ENCODE measurements around the gene RASA3. TPM values are rescaled to one million over a fixed set of nuclear protein-coding genes. Genes with fewer than 3 reads are reported as not detected.

The RASA3 gene
- total RNA-seq, 2 donors from 2014 or later = 10.2 to 13.2 TPM

DNA sequence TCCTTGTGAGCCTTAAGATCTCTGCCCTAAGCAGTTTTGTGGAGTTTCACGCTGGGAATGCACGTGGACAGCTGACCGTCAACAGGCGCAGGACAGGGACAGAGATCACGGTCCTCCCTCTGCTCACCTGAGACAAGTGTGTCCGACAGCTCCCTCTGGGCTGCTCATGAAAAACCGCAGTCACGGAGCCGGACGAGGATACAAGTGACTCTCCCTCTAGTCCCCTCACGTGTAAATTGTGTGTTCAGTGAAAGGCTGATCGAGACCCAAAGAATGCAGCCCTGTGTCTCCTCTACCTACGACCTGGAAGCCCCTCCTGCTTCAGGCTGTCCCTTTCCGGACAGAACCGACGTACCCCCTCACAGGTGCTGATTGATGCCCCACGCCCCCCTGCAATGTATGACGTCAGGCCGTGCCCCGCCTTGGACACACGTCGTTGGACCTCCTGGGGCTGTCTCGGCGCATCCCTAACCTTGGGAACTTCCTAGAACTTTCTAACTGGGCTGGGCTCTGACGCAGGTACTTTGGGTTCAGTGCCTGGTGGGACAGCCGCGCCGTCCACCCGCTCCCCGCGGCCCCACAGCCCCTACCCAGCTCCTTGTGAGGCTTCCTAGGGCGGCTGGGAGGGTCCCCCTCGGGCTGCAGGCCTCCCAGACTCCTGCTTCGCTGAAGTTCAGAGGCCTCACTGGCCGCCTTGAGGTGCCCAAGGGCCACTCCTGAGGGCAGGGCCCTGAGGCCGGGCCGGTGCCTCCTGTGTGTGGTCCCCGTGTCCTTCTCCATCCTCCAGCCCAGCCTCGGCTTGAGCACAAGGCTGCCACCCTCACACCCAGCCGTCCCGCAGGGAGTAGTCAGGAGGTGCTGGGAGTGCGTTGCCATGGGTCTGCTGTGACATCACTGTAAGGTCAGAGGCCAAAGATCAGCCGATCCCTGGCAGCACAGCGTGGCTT is 158.9 kb downstream of the RASA3 start, which contains the start of gene C13orf46:
Gene C13orf46 (minus strand): TSS at position 859 of the 947 bp plus-strand sequence. CDS start 79 bp downstream, at position 780.
- H3K36me3 ChIP-seq = peaks cover 22% of the 10 kb centered on the region

DNA sequence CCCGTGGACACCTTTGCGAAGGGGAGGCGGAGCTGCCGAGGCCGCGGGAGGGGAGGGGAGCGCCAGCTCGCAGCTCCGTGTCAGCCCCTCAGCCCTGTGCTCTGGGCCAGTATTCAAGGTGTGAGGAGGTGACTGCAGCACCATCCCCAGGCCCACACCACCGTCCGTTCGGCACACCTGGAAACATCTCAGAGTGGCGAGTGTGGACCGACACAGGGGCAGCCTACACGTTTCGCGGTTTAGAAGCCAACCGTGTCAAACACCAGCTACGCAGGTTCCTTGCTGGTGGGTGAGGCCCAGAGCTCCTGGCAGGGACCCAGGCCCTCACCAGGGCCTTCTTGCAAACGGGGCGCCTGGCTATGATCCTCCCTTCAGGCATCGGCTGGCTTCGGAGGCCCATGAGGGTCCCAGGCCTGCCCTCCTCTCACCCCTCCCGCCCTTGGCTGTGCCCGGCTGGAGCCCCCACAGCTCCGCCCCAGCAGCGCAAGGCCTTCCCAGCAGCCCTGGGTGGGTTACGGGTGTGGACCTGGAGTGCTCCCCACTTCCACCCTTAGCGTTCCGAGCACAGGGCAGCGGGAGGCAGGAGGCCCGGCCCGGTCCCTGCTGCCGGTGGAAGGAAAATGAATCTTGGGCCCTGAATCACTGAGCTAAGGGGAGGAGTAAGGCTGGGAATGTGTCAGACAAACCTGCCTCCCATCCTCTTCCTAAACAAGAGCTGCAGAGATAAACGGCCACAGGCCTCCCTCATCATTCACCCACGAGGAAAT is 159.8 kb downstream of the RASA3 start:
- Histone ChIP-seq H3K27ac (no peak overlapping the region), H3K4me1 (peaks cover 0 to 18% of the 10 kb centered on the region in 2 donors), H3K27me3 (no peaks in the 10 kb centered on the region), H3K9me3 (no peaks in the 10 kb centered on the region), H3K4me3 (no peak overlapping the region), H3K36me3 (peaks cover 20% of the 10 kb centered on the region)
- TF ChIP-seq, protein P1, sequence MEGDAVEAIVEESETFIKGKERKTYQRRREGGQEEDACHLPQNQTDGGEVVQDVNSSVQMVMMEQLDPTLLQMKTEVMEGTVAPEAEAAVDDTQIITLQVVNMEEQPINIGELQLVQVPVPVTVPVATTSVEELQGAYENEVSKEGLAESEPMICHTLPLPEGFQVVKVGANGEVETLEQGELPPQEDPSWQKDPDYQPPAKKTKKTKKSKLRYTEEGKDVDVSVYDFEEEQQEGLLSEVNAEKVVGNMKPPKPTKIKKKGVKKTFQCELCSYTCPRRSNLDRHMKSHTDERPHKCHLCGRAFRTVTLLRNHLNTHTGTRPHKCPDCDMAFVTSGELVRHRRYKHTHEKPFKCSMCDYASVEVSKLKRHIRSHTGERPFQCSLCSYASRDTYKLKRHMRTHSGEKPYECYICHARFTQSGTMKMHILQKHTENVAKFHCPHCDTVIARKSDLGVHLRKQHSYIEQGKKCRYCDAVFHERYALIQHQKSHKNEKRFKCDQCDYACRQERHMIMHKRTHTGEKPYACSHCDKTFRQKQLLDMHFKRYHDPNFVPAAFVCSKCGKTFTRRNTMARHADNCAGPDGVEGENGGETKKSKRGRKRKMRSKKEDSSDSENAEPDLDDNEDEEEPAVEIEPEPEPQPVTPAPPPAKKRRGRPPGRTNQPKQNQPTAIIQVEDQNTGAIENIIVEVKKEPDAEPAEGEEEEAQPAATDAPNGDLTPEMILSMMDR (IDR thresholded peaks at IDR 0.05) = no peak
- DNase-seq (ENCODE audit: low spot score) = no peak

More for the DNA sequence above, 158.9 kb downstream of the RASA3 start, which contains the start of gene C13orf46:
- Histone ChIP-seq H3K4me1 (peaks cover 0 to 18% of the 10 kb centered on the region in 2 donors), H3K9me3 (no peaks in the 10 kb centered on the region), H3K4me3 (no peak within 1 kb of the TSS), H3K27ac (no peak within 1 kb of the TSS), H3K27me3 (no peaks in the 10 kb centered on the region)
- DNase-seq (ENCODE audit: low spot score) = no peak
- TF ChIP-seq, protein P1 (IDR thresholded peaks at IDR 0.05) = no peak

DNA sequence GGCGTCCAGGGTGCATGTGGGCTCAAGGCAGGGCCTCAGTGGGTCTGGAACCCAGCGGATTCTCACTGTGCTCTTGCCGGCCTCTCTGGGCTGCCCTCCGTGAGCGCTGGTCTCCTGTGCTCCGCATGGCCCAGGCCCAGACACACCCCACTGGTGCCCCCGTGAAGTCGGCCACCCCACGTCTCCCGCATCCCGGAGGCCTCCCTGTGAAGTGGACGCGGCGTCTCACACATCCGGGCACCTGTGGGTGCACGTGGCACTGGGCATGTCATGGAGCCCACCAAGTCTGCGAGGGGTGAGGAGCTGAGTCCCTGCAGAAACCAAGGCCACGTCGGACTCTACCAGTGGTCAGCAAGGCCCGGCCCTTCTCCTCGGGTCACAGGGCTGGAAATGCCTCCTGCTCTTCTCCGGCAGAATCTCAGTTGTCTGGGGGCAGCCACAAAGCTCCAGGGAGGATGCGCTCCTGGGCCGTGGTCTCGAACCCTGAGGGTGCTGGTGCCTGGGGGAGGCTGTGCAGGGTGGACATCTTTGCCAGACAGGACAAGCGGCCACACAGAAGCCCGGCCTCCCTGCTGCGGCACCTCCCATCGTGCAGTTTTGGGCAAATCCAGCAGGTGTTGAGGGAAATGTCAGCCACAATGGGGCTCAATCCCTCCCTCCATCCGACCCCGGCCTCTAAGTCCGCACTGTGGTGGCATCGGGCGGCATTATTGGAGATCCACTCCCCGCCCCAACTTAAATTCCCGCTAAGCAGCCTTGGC is 160.8 kb downstream of the RASA3 start:
- no peaks in the 10 kb centered on the region for H3K9me3 ChIP-seq
- no peak for DNase-seq (ENCODE audit: low spot score)
- no peaks in the 10 kb centered on the region for H3K27me3 ChIP-seq
- H3K4me1 ChIP-seq = peaks cover 0 to 18% of the 10 kb centered on the region in 2 donors
- TF ChIP-seq, protein P1 (IDR thresholded peaks at IDR 0.05) = no peak
- H3K27ac ChIP-seq = peak overlapping the region; percentile 46 to 81
- peaks cover 15% of the 10 kb centered on the region for H3K36me3 ChIP-seq
- H3K4me3 ChIP-seq = no peak overlapping the region

- Histone ChIP-seq H3K27me3 (no peaks in the 10 kb centered on the region), H3K36me3 (peaks cover 15% of the 10 kb centered on the region), H3K9me3 (no peaks in the 10 kb centered on the region), H3K27ac (peak overlapping the region; percentile 46 to 81), H3K4me3 (no peak overlapping the region), H3K4me1 (peaks cover 0 to 18% of the 10 kb centered on the region in 2 donors)
- no peak for DNase-seq (ENCODE audit: low spot score)
- TF ChIP-seq, protein P1 (IDR thresholded peaks at IDR 0.05) = no peak
Observed at GRCh38 chr13:113970810-113971470, 161.5 kb downstream of the RASA3 start.

All from right atrium auricular region (tissue), 2 donors.